Astrocyte (in vitro differentiated cells and primary cell): Measurements from ENCODE around the gene LILRB3.

Experiments
- EZH2 ChIP-seq: IDR thresholded peaks from 2 replicates; pipeline ENCODE4 v1.6.1; 2012; ENCODE audit warnings: mild to moderate bottlenecking, low read length, inconsistent platforms; ENCODE audit not compliant: insufficient read depth
- TF ChIP-seq, protein P1 (sequence below): IDR thresholded peaks from 2 replicates; pipeline ENCODE4 v1.5.1; 2011; ENCODE audit warnings: low read depth, mild to moderate bottlenecking, inconsistent platforms, low read length, moderate library complexity; ENCODE audit not compliant: insufficient read depth

DNA sequence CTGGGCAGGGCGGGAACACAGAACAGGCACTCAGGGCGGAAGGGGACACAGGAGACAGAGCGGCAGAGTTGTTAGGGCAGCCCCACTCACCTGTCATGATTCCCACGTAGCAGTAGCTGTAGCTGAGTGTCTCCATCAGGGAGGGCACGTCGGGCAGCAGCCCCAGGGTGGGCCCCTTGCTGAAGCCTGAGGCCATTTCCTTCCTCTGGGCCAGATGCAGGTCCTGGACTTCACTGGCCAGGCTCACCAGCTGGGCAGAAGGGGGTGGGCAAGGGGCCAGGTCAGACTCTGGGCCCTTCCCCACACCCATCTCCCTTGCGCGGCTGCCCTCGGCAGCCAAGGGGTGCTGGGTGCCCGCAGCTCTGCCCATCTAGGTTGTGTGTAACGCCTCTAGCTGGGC is 39.4 kb downstream of the LILRB3 start:
- TF ChIP-seq, protein P1, sequence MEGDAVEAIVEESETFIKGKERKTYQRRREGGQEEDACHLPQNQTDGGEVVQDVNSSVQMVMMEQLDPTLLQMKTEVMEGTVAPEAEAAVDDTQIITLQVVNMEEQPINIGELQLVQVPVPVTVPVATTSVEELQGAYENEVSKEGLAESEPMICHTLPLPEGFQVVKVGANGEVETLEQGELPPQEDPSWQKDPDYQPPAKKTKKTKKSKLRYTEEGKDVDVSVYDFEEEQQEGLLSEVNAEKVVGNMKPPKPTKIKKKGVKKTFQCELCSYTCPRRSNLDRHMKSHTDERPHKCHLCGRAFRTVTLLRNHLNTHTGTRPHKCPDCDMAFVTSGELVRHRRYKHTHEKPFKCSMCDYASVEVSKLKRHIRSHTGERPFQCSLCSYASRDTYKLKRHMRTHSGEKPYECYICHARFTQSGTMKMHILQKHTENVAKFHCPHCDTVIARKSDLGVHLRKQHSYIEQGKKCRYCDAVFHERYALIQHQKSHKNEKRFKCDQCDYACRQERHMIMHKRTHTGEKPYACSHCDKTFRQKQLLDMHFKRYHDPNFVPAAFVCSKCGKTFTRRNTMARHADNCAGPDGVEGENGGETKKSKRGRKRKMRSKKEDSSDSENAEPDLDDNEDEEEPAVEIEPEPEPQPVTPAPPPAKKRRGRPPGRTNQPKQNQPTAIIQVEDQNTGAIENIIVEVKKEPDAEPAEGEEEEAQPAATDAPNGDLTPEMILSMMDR = no peak
- TF ChIP-seq EZH2 = no peak
